Astrocyte (in vitro differentiated cells and primary cell): Measurements from ENCODE around the gene DHH. TPM values are rescaled to one million over a fixed set of nuclear protein-coding genes. Genes with fewer than 3 reads are reported as not detected.

Source experiments
- DNase-seq: peaks from one replicate; pipeline ENCODE4 v3.0.0-alpha.2; 2010; ENCODE audit warnings: low read depth
- FAIRE-seq: peaks from 2 replicates; lab custom pipeline; 2011; peaks lifted over from hg19 to GRCh38; lab: Jason Lieb, UNC
- H2AFZ ChIP-seq: 2 replicates; pipeline ENCODE4 v1.6.0; 2012; ENCODE audit warnings: low read depth, low read length, inconsistent platforms
- H3K27ac ChIP-seq: 2 replicates; pipeline ENCODE4 v1.5.1; 2011; ENCODE audit warnings: low read depth, low read length, inconsistent platforms
- H3K27me3 ChIP-seq: 2 replicates; pipeline ENCODE4 v1.6.0; 2011; ENCODE audit warnings: low read length, inconsistent platforms; ENCODE audit not compliant: insufficient read depth
- H3K36me3 ChIP-seq: 2 replicates; pipeline ENCODE4 v1.5.1; 2011; ENCODE audit warnings: low read length, inconsistent platforms; ENCODE audit not compliant: insufficient read depth
- H3K4me1 ChIP-seq: 2 replicates; pipeline ENCODE4 v1.5.1; 2011; ENCODE audit warnings: low read length, inconsistent platforms; ENCODE audit not compliant: insufficient read depth
- H3K4me2 ChIP-seq: 2 replicates; pipeline ENCODE4 v1.6.0; 2012; ENCODE audit warnings: low read length, inconsistent platforms
- H3K4me3 ChIP-seq: 2 replicates; pipeline ENCODE4 v1.5.1; 2011; ENCODE audit warnings: low read depth, mild to moderate bottlenecking, low read length, inconsistent platforms; ENCODE audit not compliant: insufficient read depth
- H3K79me2 ChIP-seq: 2 replicates; pipeline ENCODE4 v1.6.0; 2012; ENCODE audit warnings: mild to moderate bottlenecking, low read length, inconsistent platforms; ENCODE audit not compliant: insufficient read depth
- H3K9ac ChIP-seq: 2 replicates; pipeline ENCODE4 v1.6.0; 2012; ENCODE audit warnings: mild to moderate bottlenecking, low read length, inconsistent platforms
- H3K9me3 ChIP-seq: 2 replicates; pipeline ENCODE4 v1.5.1; 2012; ENCODE audit warnings: low read depth, mild to moderate bottlenecking, low read length, inconsistent platforms; ENCODE audit not compliant: insufficient read depth
- H4K20me1 ChIP-seq: 2 replicates; pipeline ENCODE4 v1.6.0; 2012; ENCODE audit warnings: low read length, inconsistent platforms; ENCODE audit not compliant: insufficient read depth
- H3K27ac Mint-ChIP-seq: one replicate; pipeline ENCODE4 v1.8.0; 2021; ENCODE audit warnings: mild to moderate bottlenecking, mixed read lengths; ENCODE audit not compliant: unreplicated experiment
- H3K27me3 Mint-ChIP-seq: one replicate; pipeline ENCODE4 v1.8.0; 2021; ENCODE audit warnings: low read depth, mixed read lengths; ENCODE audit not compliant: unreplicated experiment
- H3K36me3 Mint-ChIP-seq: one replicate; pipeline ENCODE4 v1.8.0; 2021; ENCODE audit warnings: low read depth, mixed read lengths; ENCODE audit not compliant: unreplicated experiment
- H3K4me1 Mint-ChIP-seq: one replicate; pipeline ENCODE4 v1.8.0; 2021; ENCODE audit warnings: low read depth, mixed read lengths; ENCODE audit not compliant: unreplicated experiment
- H3K4me3 Mint-ChIP-seq: one replicate; pipeline ENCODE4 v1.8.0; 2021; ENCODE audit warnings: mild to moderate bottlenecking, moderate library complexity, mixed read lengths; ENCODE audit not compliant: unreplicated experiment
- H3K9me3 Mint-ChIP-seq: one replicate; pipeline ENCODE4 v1.8.0; 2021; ENCODE audit warnings: mild to moderate bottlenecking, mixed read lengths; ENCODE audit not compliant: unreplicated experiment
- EZH2 ChIP-seq: IDR thresholded peaks from 2 replicates; pipeline ENCODE4 v1.6.1; 2012; ENCODE audit warnings: mild to moderate bottlenecking, low read length, inconsistent platforms; ENCODE audit not compliant: insufficient read depth
- total RNA-seq: library from RNA; stranded (reverse); gene quantifications from 2 replicates; pipeline ENCODE4 v1.2.1, GENCODE V29; 2021
- TF ChIP-seq, protein P1 (sequence below): IDR thresholded peaks from 2 replicates; pipeline ENCODE4 v1.5.1; 2011; ENCODE audit warnings: low read depth, mild to moderate bottlenecking, inconsistent platforms, low read length, moderate library complexity; ENCODE audit not compliant: insufficient read depth

DHH gene
- total RNA-seq, 1 donor from 2014 or later: 0.16 TPM

DNA sequence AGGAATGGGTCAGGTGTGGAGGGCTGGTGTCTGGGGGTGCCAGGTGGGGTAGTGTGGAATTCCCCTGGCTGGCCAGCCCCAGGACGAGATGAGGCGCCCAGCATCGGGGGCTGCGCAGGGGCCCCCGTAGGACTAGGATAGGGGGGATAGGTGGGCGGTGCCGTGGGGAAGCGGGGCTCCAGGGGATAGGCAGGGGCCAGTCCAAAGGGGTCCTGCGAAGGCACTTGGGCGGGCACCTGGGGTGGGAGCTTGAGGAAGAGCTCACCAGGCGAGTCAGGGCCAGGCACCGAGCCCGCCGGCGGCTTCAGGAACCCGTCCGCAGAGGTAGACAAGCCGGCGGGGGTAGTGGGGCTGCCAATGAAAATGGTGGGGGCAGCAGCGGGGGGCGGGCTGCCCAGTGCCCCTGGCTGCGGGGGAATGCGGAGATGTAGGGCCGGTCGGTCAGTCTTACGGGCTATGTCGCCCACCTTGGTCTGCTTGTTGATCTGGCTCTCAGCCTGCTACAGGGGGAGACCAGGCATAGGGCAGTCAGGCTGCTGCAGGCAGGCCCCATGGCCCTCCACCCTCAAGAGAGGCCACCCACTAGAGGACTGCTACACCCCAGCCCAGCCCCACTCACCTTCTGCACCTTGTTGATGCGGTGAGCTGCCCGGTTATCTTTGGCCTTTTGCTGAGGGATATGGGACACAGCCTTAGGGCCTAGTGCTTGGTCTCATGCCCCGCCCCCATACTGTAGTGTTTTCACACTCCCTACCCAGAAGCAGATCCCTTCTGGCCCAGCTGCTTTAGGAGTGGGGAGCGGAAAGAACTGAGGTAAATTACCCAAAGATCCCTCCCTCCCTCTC, 53.3 kb downstream of the DHH start:
- no peak for DNase-seq
- no peaks in the 10 kb centered on the region for H3K4me1 ChIP-seq
- H3K9me3 ChIP-seq: no peaks in the 10 kb centered on the region
- FAIRE-seq: no peak
- Mint-ChIP-seq H3K4me1 (no peaks in the 10 kb centered on the region), H3K27me3 (no peaks in the 10 kb centered on the region), H3K9me3 (no peaks in the 10 kb centered on the region), H3K36me3 (peaks cover 31% of the 10 kb centered on the region), H3K4me3 (no peak overlapping the region), H3K27ac (no peak overlapping the region)
- H3K4me2 ChIP-seq: no peak overlapping the region
- TF ChIP-seq, protein P1, sequence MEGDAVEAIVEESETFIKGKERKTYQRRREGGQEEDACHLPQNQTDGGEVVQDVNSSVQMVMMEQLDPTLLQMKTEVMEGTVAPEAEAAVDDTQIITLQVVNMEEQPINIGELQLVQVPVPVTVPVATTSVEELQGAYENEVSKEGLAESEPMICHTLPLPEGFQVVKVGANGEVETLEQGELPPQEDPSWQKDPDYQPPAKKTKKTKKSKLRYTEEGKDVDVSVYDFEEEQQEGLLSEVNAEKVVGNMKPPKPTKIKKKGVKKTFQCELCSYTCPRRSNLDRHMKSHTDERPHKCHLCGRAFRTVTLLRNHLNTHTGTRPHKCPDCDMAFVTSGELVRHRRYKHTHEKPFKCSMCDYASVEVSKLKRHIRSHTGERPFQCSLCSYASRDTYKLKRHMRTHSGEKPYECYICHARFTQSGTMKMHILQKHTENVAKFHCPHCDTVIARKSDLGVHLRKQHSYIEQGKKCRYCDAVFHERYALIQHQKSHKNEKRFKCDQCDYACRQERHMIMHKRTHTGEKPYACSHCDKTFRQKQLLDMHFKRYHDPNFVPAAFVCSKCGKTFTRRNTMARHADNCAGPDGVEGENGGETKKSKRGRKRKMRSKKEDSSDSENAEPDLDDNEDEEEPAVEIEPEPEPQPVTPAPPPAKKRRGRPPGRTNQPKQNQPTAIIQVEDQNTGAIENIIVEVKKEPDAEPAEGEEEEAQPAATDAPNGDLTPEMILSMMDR: no peak
- no peak for TF ChIP-seq EZH2
- no peaks in the 10 kb centered on the region for H3K27me3 ChIP-seq
- peaks cover 85% of the 10 kb centered on the region for H4K20me1 ChIP-seq
- peaks cover 54% of the 10 kb centered on the region for H3K36me3 ChIP-seq
- no peak overlapping the region for H3K4me3 ChIP-seq
- no peak overlapping the region for H2AFZ ChIP-seq
- H3K9ac ChIP-seq: no peak overlapping the region
- H3K79me2 ChIP-seq: peaks cover 28% of the 10 kb centered on the region
- no peak overlapping the region for H3K27ac ChIP-seq

- Mint-ChIP-seq H3K4me3 (no peak overlapping the region), H3K9me3 (no peaks in the 10 kb centered on the region), H3K4me1 (no peaks in the 10 kb centered on the region), H3K27ac (no peak overlapping the region), H3K27me3 (no peaks in the 10 kb centered on the region), H3K36me3 (peaks cover 32% of the 10 kb centered on the region)
- no peak for FAIRE-seq
- no peak overlapping the region for H3K4me3 ChIP-seq
- H3K4me2 ChIP-seq: no peak overlapping the region
- no peaks in the 10 kb centered on the region for H3K4me1 ChIP-seq
- no peak overlapping the region for H3K9ac ChIP-seq
- peaks cover 24% of the 10 kb centered on the region for H3K79me2 ChIP-seq
- H4K20me1 ChIP-seq: peaks cover 77% of the 10 kb centered on the region
- no peak for DNase-seq
- H2AFZ ChIP-seq: no peak overlapping the region
- no peak overlapping the region for H3K27ac ChIP-seq
- H3K9me3 ChIP-seq: no peaks in the 10 kb centered on the region
- TF ChIP-seq EZH2: no peak
- peaks cover 51% of the 10 kb centered on the region for H3K36me3 ChIP-seq
- no peaks in the 10 kb centered on the region for H3K27me3 ChIP-seq
These were observed 54.2 kb downstream of the DHH start for GRCh38 chr12:49040364-49040855.

GRCh38 chr12:49039421-49040363, 54.9 kb downstream of the DHH start:
- TF ChIP-seq EZH2: no peak
- TF ChIP-seq, protein P1: no peak

More at GRCh38 chr12:49039421-49040363, 54.9 kb downstream of the DHH start:
- H3K27me3 ChIP-seq: no peaks in the 10 kb centered on the region
- H3K9me3 ChIP-seq: no peaks in the 10 kb centered on the region
- H4K20me1 ChIP-seq: peaks cover 79% of the 10 kb centered on the region
- FAIRE-seq (no peak), DNase-seq (no peak)
- H3K27me3 Mint-ChIP-seq: no peaks in the 10 kb centered on the region
- no peak overlapping the region for H3K4me3 Mint-ChIP-seq
- no peak overlapping the region for H3K27ac Mint-ChIP-seq
- no peak overlapping the region for H3K27ac ChIP-seq
- H3K9me3 Mint-ChIP-seq: no peaks in the 10 kb centered on the region
- no peak overlapping the region for H3K9ac ChIP-seq
- peaks cover 53% of the 10 kb centered on the region for H3K36me3 ChIP-seq
- H3K4me1 ChIP-seq: no peaks in the 10 kb centered on the region
- peaks cover 27% of the 10 kb centered on the region for H3K79me2 ChIP-seq
- no peak overlapping the region for H3K4me2 ChIP-seq
- H3K36me3 Mint-ChIP-seq: peaks cover 27% of the 10 kb centered on the region
- H3K4me1 Mint-ChIP-seq: no peaks in the 10 kb centered on the region
- H3K4me3 ChIP-seq: no peak overlapping the region
- no peak overlapping the region for H2AFZ ChIP-seq
